Upper lobe of right lung (tissue), 1 donor: ENCODE data around the gene SAP30. TPM values are rescaled to one million over a fixed set of nuclear protein-coding genes. Genes with fewer than 3 reads are reported as not detected.
A peak's percentile ranks its signal among the peaks of the same experiment; 100 is the strongest.

Experiments used
- ATAC-seq: fragments of 200-7000 bp; cut with Tn5 transposase; one replicate; pipeline ENCODE4 v1.9.1; 2020; ENCODE audit warnings: mild to moderate bottlenecking, moderate library complexity
- DNase-seq: peaks from one replicate; pipeline ENCODE4 v3.0.0-alpha.2; 2020
- H3K27ac ChIP-seq: fragments of 200-600 bp; one replicate; pipeline ENCODE4 v1.8.0; 2022
- H3K27me3 ChIP-seq: fragments of 200-600 bp; one replicate; pipeline ENCODE4 v1.8.0; 2022; ENCODE audit warnings: mild to moderate bottlenecking
- H3K36me3 ChIP-seq: fragments of 200-600 bp; one replicate; pipeline ENCODE4 v1.8.0; 2022
- H3K4me1 ChIP-seq: fragments of 200-600 bp; one replicate; pipeline ENCODE4 v1.8.0; 2022
- H3K4me3 ChIP-seq: fragments of 200-600 bp; one replicate; pipeline ENCODE4 v1.8.0; 2022; ENCODE audit warnings: mild to moderate bottlenecking
- H3K9me3 ChIP-seq: fragments of 200-600 bp; one replicate; pipeline ENCODE4 v1.8.0; 2022
- CTCF ChIP-seq: fragments of 200-600 bp; IDR thresholded peaks from one replicate; pipeline ENCODE4 v1.8.0; 2022; ENCODE audit warnings: antibody characterized with exemption
- intact Hi-C: fragments of 100-400 bp; cut with DNase I; formaldehyde crosslinking; loops from one replicate; pipeline ENCODE4 v1.11.0; 2022
- long read RNA-seq: library from polyadenylated mRNA; unstranded; transcript quantifications from one replicate; pipeline ENCODE4 v2.0.0, GENCODE V29; 2021
- total RNA-seq: library from RNA; stranded (reverse); fragmentation: NEBNext Ultra II Directional; extraction: Animal tissue kit (Norgen Biotek cat#: 25700); gene quantifications from one replicate; pipeline ENCODE4 v1.2.1, GENCODE V29; 2021
- donor health status: DM: no; HTN: yes; CAD: no; lungs with severe emphysema.

The SAP30 gene
- 15.3 TPM for total RNA-seq
- long read RNA-seq, transcript SAP30-201 (4 exons, 1,108 nt), result major isoform, 22 of 25 reads
- long read RNA-seq, partial matches to known transcripts, result 1 of 25 reads
- long read RNA-seq, other reads (novel, unspliced or antisense), result 2 of 25 reads

GRCh38 chr4:173370477-173371291 lies at the start of gene SAP30:
Gene SAP30, plus strand, starts transcription at chr4:173370954. Its CDS starts 229 bp downstream, at chr4:173371183.
- peak; percentile 99 for DNase-seq
- H3K4me1 ChIP-seq, result no peaks in the 10 kb centered on the region

GRCh38 chr4:173325007-173325736 lies 45.6 kb upstream of the SAP30 start:
- intact Hi-C loops, result no loop called here
- no peak overlapping the region for H3K4me3 ChIP-seq
- ATAC-seq, result no peak
- no peak for DNase-seq
- H3K27ac ChIP-seq, result no peak overlapping the region
- H3K36me3 ChIP-seq, result peaks cover 38% of the 10 kb centered on the region
- no peaks in the 10 kb centered on the region for H3K4me1 ChIP-seq
- H3K9me3 ChIP-seq, result no peaks in the 10 kb centered on the region
- TF ChIP-seq CTCF, result no peak
- H3K27me3 ChIP-seq, result no peaks in the 10 kb centered on the region

More at GRCh38 chr4:173370477-173371291, at the start of gene SAP30:
- Histone ChIP-seq H3K4me3 (peak within 1 kb of the TSS; percentile 87), H3K9me3 (no peaks in the 10 kb centered on the region), H3K27ac (peak within 1 kb of the TSS; percentile 95), H3K36me3 (no peaks in the 10 kb centered on the region), H3K27me3 (no peaks in the 10 kb centered on the region)
- intact Hi-C loops, result no loop called here
- TF ChIP-seq CTCF, result no peak
- ATAC-seq, result peak; percentile 96

GRCh38 chr4:173328236-173328901 lies 42.4 kb upstream of the SAP30 start:
- Histone ChIP-seq H3K9me3 (no peaks in the 10 kb centered on the region), H3K27ac (no peak overlapping the region), H3K4me3 (no peak overlapping the region), H3K27me3 (no peaks in the 10 kb centered on the region), H3K36me3 (peaks cover 55% of the 10 kb centered on the region), H3K4me1 (peaks cover 18% of the 10 kb centered on the region)
- DNase-seq, result no peak
- no peak for TF ChIP-seq CTCF
- intact Hi-C loops, result no loop called here
- ATAC-seq, result peak; percentile 41

GRCh38 chr4:173330590-173330989 lies 40.2 kb upstream of the SAP30 start:
- Histone ChIP-seq H3K27ac (no peak overlapping the region), H3K36me3 (peaks cover 47% of the 10 kb centered on the region), H3K27me3 (no peaks in the 10 kb centered on the region), H3K4me1 (peaks cover 21% of the 10 kb centered on the region), H3K4me3 (no peak overlapping the region), H3K9me3 (no peaks in the 10 kb centered on the region)
- intact Hi-C loops, result no loop called here
- TF ChIP-seq CTCF, result no peak
- ATAC-seq, result no peak
- DNase-seq, result no peak

- no peak for ATAC-seq
- no peak for TF ChIP-seq CTCF
- Histone ChIP-seq H3K27ac (peak overlapping the region; percentile 99), H3K36me3 (peaks cover 47% of the 10 kb centered on the region), H3K27me3 (no peaks in the 10 kb centered on the region), H3K4me1 (peaks cover 21% of the 10 kb centered on the region), H3K9me3 (no peaks in the 10 kb centered on the region), H3K4me3 (peak overlapping the region; percentile 82)
- intact Hi-C loops, result no loop called here
- no peak for DNase-seq
Measured at GRCh38 chr4:173332021-173332487, 38.7 kb upstream of the SAP30 start.
